Keratinocyte (primary cell): ENCODE measurements around the gene DCDC1. TPM values are rescaled to one million over a fixed set of nuclear protein-coding genes. Genes with fewer than 3 reads are reported as not detected.

Experiments used
- DNase-seq: peaks from one replicate; pipeline ENCODE4 v3.0.0-alpha.2; 2011; ENCODE audit warnings: low read depth, missing footprints, low spot score
- FAIRE-seq: peaks from 2 replicates; lab custom pipeline; 2011; peaks lifted over from hg19 to GRCh38; lab: Jason Lieb, UNC
- H2AFZ ChIP-seq: 2 replicates; pipeline ENCODE4 v1.6.0; 2012; ENCODE audit warnings: low read length, control low read depth, inconsistent platforms; ENCODE audit not compliant: control insufficient read depth
- H3K27ac ChIP-seq: 2 replicates; pipeline ENCODE4 v1.5.1; 2011; ENCODE audit warnings: low read length; ENCODE audit not compliant: control insufficient read depth, insufficient read depth
- H3K27me3 ChIP-seq: 3 replicates; pipeline ENCODE4 v1.6.0; 2011; ENCODE audit warnings: low read length; ENCODE audit not compliant: control insufficient read depth, insufficient read depth; ENCODE audit errors: extremely low read depth
- H3K36me3 ChIP-seq, 2 experiments: 2 replicates in 1 of 2; 3 replicates in 1 of 2; pipeline ENCODE4 v1.5.1; 2011; ENCODE audit warnings: low read length in 2 of 2, mild to moderate bottlenecking in 1 of 2; ENCODE audit not compliant: control insufficient read depth in 2 of 2, insufficient read depth in 2 of 2; ENCODE audit errors: extremely low read depth in 1 of 2
- H3K4me1 ChIP-seq: 3 replicates; pipeline ENCODE4 v1.5.1; 2011; ENCODE audit warnings: low read length; ENCODE audit not compliant: control insufficient read depth, insufficient read depth; ENCODE audit errors: extremely low read depth
- H3K4me2 ChIP-seq: 3 replicates; pipeline ENCODE4 v1.6.0; 2011; ENCODE audit warnings: low read depth, low read length; ENCODE audit not compliant: control insufficient read depth, insufficient read depth; ENCODE audit errors: extremely low read depth
- H3K4me3 ChIP-seq, 3 experiments: fragments of 200-600 bp in 1 of 3; sonication (generic) in 1 of 3; 2 replicates in 2 of 3; 3 replicates in 1 of 3; pipeline ENCODE4 v1.5.1; 2011 to 2016; ENCODE audit warnings: low read length in 3 of 3, mild to moderate bottlenecking in 3 of 3, control low read depth in 2 of 3, inconsistent platforms in 1 of 3, low read depth in 1 of 3, mixed read lengths in 1 of 3, mixed run types in 1 of 3, moderate library complexity in 1 of 3; ENCODE audit not compliant: control insufficient read depth in 2 of 3, insufficient read depth in 2 of 3; ENCODE audit errors: extremely low read depth in 1 of 3
- H3K79me2 ChIP-seq: 2 replicates; pipeline ENCODE4 v1.6.0; 2012; ENCODE audit warnings: low read length; ENCODE audit not compliant: control insufficient read depth, insufficient read depth
- H3K9ac ChIP-seq: 3 replicates; pipeline ENCODE4 v1.6.0; 2011; ENCODE audit warnings: low read length; ENCODE audit not compliant: control insufficient read depth, insufficient read depth; ENCODE audit errors: extremely low read depth
- H3K9me1 ChIP-seq: 3 replicates; pipeline ENCODE4 v1.6.0; 2011; ENCODE audit warnings: low read length; ENCODE audit not compliant: control insufficient read depth, insufficient read depth; ENCODE audit errors: extremely low read depth
- H3K9me3 ChIP-seq: 2 replicates; pipeline ENCODE4 v1.5.1; 2012; ENCODE audit warnings: low read depth, low read length; ENCODE audit not compliant: control insufficient read depth
- H4K20me1 ChIP-seq: 3 replicates; pipeline ENCODE4 v1.6.0; 2011; ENCODE audit warnings: low read length; ENCODE audit not compliant: control insufficient read depth, insufficient read depth; ENCODE audit errors: extremely low read depth
- CTCF ChIP-seq, 3 experiments: IDR thresholded peaks in 1 of 3; conservative IDR thresholded peaks in 1 of 3; optimal IDR thresholded peaks in 1 of 3; 2 replicates in 2 of 3; 3 replicates in 1 of 3; pipeline versions ENCODE3 to v1.5.1; 2011; ENCODE audit warnings: low read length in 3 of 3, mild to moderate bottlenecking in 3 of 3, moderate library complexity in 2 of 3, control low read depth in 1 of 3, inconsistent platforms in 1 of 3; ENCODE audit not compliant: insufficient read depth in 2 of 3; ENCODE audit errors: extremely low read depth in 1 of 3
- EZH2 ChIP-seq: IDR thresholded peaks from one replicate; pipeline ENCODE4 v1.6.1; 2012; ENCODE audit warnings: inconsistent platforms, mild to moderate bottlenecking, low read length, moderate library complexity
- dilution Hi-C: fragments of 300-500 bp; cut with MboI; formaldehyde crosslinking; loops from one replicate; pipeline ENCODE4 v1.7.0; 2020; ENCODE audit warnings: low sequenced_read_pairs; ENCODE audit not compliant: extremely low pct_ligation_motif_present
- polyA plus RNA-seq, 5 experiments: library from polyadenylated mRNA; depleted of rRNA in 3 of 5; stranded (reverse) in 3 of 5; stranded (forward) in 1 of 5; unstranded in 1 of 5; fragments of >200 nt; gene quantifications; 1 replicate in 1 of 5; 2 replicates in 3 of 5; 3 replicates in 1 of 5; pipeline versions ENCODE4 v1.2.1 to v1.2.3, GENCODE V29; 2011 to 2012; ENCODE audit warnings: missing spikeins in 2 of 5, low read depth in 1 of 5, low replicate concordance in 1 of 5

The DCDC1 gene
- polyA plus RNA-seq, 1 donor (not counting 4 experiments of a cell fraction or from before 2014, with no cell fraction given) = 0.08 TPM

DNA sequence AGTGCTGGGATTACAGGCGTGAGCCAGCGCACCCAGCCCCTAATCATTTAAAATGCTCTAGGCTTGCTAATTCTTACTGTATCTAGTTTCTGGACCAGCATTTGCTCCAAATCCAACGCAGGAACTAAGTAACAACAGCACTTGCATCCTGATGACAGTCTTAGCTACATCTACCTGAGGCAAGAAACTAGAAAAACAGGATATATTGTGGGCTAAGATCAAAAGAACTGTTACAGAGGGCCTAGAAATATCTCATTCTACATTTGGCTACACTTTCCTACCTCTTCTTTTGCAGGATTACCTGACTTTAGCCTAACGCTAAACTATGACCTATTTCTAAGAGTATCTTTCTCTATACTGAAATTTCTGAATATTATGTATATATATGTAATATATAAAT, 7.8 kb downstream of the DCDC1 start:
- Histone ChIP-seq H3K4me1 (no peaks in the 10 kb centered on the region), H3K9me3 (no peaks in the 10 kb centered on the region), H3K4me3 (no peak overlapping the region), H3K36me3 (no peaks in the 10 kb centered on the region), H3K9me1 (no peaks in the 10 kb centered on the region), H3K27ac (no peak overlapping the region), H4K20me1 (no peaks in the 10 kb centered on the region), H3K79me2 (no peaks in the 10 kb centered on the region), H3K9ac (no peak overlapping the region), H2AFZ (no peak overlapping the region), H3K27me3 (no peaks in the 10 kb centered on the region), H3K4me2 (no peak overlapping the region)
- dilution Hi-C loops = no loop called here
- DNase-seq (no peak), FAIRE-seq (no peak)
- TF ChIP-seq EZH2 (no peak), CTCF (optimal IDR thresholded peaks at IDR 0.05 in 1 of 3, IDR thresholded peaks at IDR 0.05 in 1 of 3, conservative IDR thresholded peaks at IDR 0.05 in 1 of 3; ENCODE audit: extremely low read depth in 1 of 3, insufficient read depth in 2 of 3, low read length in 3 of 3) (no peak)

DNA sequence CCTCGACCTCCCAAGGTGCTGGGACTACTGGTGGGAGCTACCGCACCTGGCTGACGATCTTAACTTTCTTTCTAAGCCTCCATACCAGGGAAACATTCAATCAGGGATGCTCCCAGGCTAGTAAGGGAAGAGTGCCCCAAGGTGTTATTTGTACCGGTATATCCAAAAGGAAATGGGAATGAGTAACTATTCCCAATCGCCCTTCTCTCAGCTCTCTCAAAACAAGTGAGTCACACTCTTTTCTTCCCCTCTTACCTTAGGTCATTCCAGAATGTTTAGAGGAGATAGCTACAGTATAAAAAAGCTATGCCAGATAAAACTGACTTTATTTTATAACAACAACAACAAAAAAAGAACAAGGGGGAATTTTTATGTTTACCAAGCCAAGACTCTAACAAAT, 13.7 kb downstream of the DCDC1 start:
- FAIRE-seq = no peak
- DNase-seq = no peak
- no peak overlapping the region for H2AFZ ChIP-seq
- H3K4me2 ChIP-seq = no peak overlapping the region
- no peaks in the 10 kb centered on the region for H3K79me2 ChIP-seq
- no peaks in the 10 kb centered on the region for H3K9me3 ChIP-seq
- no peak overlapping the region for H3K27ac ChIP-seq
- H3K36me3 ChIP-seq = no peaks in the 10 kb centered on the region
- no peaks in the 10 kb centered on the region for H3K4me1 ChIP-seq
- H3K9ac ChIP-seq = no peak overlapping the region
- no peaks in the 10 kb centered on the region for H3K27me3 ChIP-seq
- no peaks in the 10 kb centered on the region for H3K9me1 ChIP-seq
- dilution Hi-C loops = no loop called here
- H4K20me1 ChIP-seq = no peaks in the 10 kb centered on the region
- TF ChIP-seq EZH2 (no peak), CTCF (optimal IDR thresholded peaks at IDR 0.05 in 1 of 3, IDR thresholded peaks at IDR 0.05 in 1 of 3, conservative IDR thresholded peaks at IDR 0.05 in 1 of 3; ENCODE audit: extremely low read depth in 1 of 3, insufficient read depth in 2 of 3, low read length in 3 of 3) (no peak)
- no peak overlapping the region for H3K4me3 ChIP-seq
